ENCODE results near the gene ADAP1. TPM values are rescaled to one million over a fixed set of nuclear protein-coding genes. Genes with fewer than 3 reads are reported as not detected.

The ADAP1 gene
- total RNA-seq, 1 experiment from 2014 or later: 6.2 TPM

DNA sequence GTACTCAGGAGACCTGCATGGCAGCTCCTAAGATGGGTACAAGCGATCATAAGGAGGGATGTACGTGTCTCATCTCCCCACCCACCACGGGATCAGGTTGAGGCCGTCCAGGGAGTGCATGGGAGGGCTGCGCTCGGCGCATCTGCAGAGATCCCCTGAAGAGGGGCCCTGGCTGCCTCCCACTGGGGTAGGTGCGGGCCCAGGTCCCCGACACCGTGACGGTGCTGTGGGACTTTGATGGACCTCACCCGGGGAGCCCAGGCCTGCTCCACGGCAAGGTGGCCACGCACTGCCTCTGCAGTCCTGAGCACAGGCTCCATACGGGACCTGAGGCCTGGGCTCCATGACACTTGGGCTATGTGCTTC lies 65.5 kb downstream of the ADAP1 start:
- Histone ChIP-seq H3K4me2 (ENCODE audit: insufficient read depth, insufficient read length, low read length) (peak overlapping the region; percentile 20), H3K9me3 (ENCODE audit: control insufficient read depth, low read depth, low read length) (no peaks in the 10 kb centered on the region), H4K91ac (ENCODE audit: insufficient read length, low read depth, low read length) (no peak overlapping the region), H3K27ac (ENCODE audit: insufficient read length, low read depth, low read length) (no peak overlapping the region), H2BK5ac (ENCODE audit: insufficient read length, low read length) (no peak overlapping the region), H3K79me1 (ENCODE audit: insufficient read depth, low read depth, low read length, poor library complexity, severe bottlenecking) (peaks cover 6% of the 10 kb centered on the region), H2AFZ (ENCODE audit: low read length) (no peak overlapping the region), H4K20me1 (ENCODE audit: control insufficient read depth, insufficient read depth, insufficient read length) (peaks cover 3% of the 10 kb centered on the region), H2AK5ac (ENCODE audit: insufficient read length, low read length) (no peak overlapping the region), H3K27me3 (ENCODE audit: insufficient read depth, low read length) (no peaks in the 10 kb centered on the region), H2BK120ac (ENCODE audit: low read depth, low read length, poor library complexity, severe bottlenecking) (no peak overlapping the region), H2BK12ac (ENCODE audit: insufficient read length, low read depth, low read length) (no peak overlapping the region), H3K23me2 (ENCODE audit: insufficient read length, low read depth, low read length, poor library complexity, severe bottlenecking) (no peaks in the 10 kb centered on the region), H3K9ac (ENCODE audit: extremely low read depth, insufficient read length, low read length) (no peak overlapping the region), H2BK15ac (ENCODE audit: low read depth, low read length) (no peak overlapping the region), H4K5ac (ENCODE audit: insufficient read length, low read depth, low read length) (no peak overlapping the region), H4K8ac (replicated peaks; ENCODE audit: insufficient read length, low read depth, low read length) (no peak overlapping the region), H3K79me2 (ENCODE audit: insufficient read depth, low read length) (peaks cover 9% of the 10 kb centered on the region; the same call in 1 of the 2 replicates), H3K4me1 (ENCODE audit: insufficient read depth, low read length) (no peaks in the 10 kb centered on the region), H2BK20ac (ENCODE audit: low read depth, low read length, poor library complexity, severe bottlenecking) (no peak overlapping the region), H3K14ac (ENCODE audit: insufficient read depth, low read length) (no peak overlapping the region), H3K23ac (ENCODE audit: insufficient read length, low read depth, low read length) (no peak overlapping the region), H3K18ac (ENCODE audit: insufficient read length, low read depth, low read length) (no peak overlapping the region), H3K4ac (ENCODE audit: low read depth, low read length) (no peak overlapping the region), H3T11ph (ENCODE audit: low read length) (no peak overlapping the region), H3K56ac (ENCODE audit: insufficient read length, low read depth, low read length) (no peak overlapping the region)
- Mint-ChIP-seq H3K36me3 (ENCODE audit: insufficient read depth in 1 of 3, low read depth in 3 of 3) (peaks cover 38 to 62% (median 51%) of the 10 kb centered on the region in 3 experiments), H3K9me3 (no peaks in the 10 kb centered on the region), H3K4me3 (no peak overlapping the region), H3K4me1 (peaks cover 2 to 4% of the 10 kb centered on the region in 2 experiments; a peak in 1 of 4 replicates), H3K27ac (peak overlapping the region in 2 of 3 experiments; percentile 27 to 75; a peak in 2 of 7 replicates), H3K27me3 (ENCODE audit: low read depth) (peaks cover 1% of the 10 kb centered on the region; the same call in 1 of the 2 replicates)
- no peak for DNase-seq
- no CpG with 5 or more reads among the region's 15 CpGs for WGBS (ENCODE audit: extremely low coverage, insufficient read length, low lambda C conversion rate)
- TF ChIP-seq, protein P1, sequence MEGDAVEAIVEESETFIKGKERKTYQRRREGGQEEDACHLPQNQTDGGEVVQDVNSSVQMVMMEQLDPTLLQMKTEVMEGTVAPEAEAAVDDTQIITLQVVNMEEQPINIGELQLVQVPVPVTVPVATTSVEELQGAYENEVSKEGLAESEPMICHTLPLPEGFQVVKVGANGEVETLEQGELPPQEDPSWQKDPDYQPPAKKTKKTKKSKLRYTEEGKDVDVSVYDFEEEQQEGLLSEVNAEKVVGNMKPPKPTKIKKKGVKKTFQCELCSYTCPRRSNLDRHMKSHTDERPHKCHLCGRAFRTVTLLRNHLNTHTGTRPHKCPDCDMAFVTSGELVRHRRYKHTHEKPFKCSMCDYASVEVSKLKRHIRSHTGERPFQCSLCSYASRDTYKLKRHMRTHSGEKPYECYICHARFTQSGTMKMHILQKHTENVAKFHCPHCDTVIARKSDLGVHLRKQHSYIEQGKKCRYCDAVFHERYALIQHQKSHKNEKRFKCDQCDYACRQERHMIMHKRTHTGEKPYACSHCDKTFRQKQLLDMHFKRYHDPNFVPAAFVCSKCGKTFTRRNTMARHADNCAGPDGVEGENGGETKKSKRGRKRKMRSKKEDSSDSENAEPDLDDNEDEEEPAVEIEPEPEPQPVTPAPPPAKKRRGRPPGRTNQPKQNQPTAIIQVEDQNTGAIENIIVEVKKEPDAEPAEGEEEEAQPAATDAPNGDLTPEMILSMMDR (conservative IDR thresholded peaks at IDR 0.05): no peak

Data from H9 (cell line).